Panc1 (cell line): ENCODE data around the gene RALGPS1.

Experiments used
- CTCF ChIP-seq: fragments of 450-650 bp; IDR thresholded peaks from 2 replicates; pipeline ENCODE4 v1.5.1; 2017; ENCODE audit warnings: mild to moderate bottlenecking
- POLR2AphosphoS5 ChIP-seq: IDR thresholded peaks from 2 replicates; pipeline ENCODE4 v1.6.1; 2012; ENCODE audit warnings: mild to moderate bottlenecking, low read depth, low read length, moderate library complexity
- REST ChIP-seq, 2 experiments: IDR thresholded peaks; 2 replicates each; pipeline ENCODE4 v1.6.1; 2011 to 2012; ENCODE audit warnings: low read depth in 2 of 2, control low read depth in 1 of 2, low read length in 1 of 2, mild to moderate bottlenecking in 1 of 2, moderate library complexity in 1 of 2; ENCODE audit not compliant: insufficient read depth in 1 of 2
- SIN3A ChIP-seq: IDR thresholded peaks from 2 replicates; pipeline ENCODE4 v1.6.1; 2012; ENCODE audit warnings: low read depth, mild to moderate bottlenecking, low read length, moderate library complexity, borderline replicate concordance; ENCODE audit not compliant: insufficient read depth
- TCF7L2 ChIP-seq: IDR thresholded peaks from 2 replicates; pipeline ENCODE4 v1.6.1; 2011; ENCODE audit warnings: mild to moderate bottlenecking, low read depth, low read length, inconsistent platforms

- TF ChIP-seq POLR2AphosphoS5 (no peak), CTCF (no peak), TCF7L2 (no peak), REST (IDR thresholded peaks at IDR 0.05; ENCODE audit: insufficient read depth in 1 of 2, low read depth in 2 of 2, low read length in 1 of 2) (no peak), SIN3A (no peak)
Measured at GRCh38 chr9:127055745-127056402, 141.3 kb downstream of the RALGPS1 start.
